B cell (primary cell): Measurements from ENCODE around the gene CBX8. TPM values are rescaled to one million over a fixed set of nuclear protein-coding genes. Genes with fewer than 3 reads are reported as not detected.
"Not testable (repeated sequence)": the region's sequence is repeated elsewhere in the genome, so short reads cannot be mapped to it uniquely, and the experiment has no call there.

Experiments
- ATAC-seq: fragments of 200-7000 bp; cut with Tn5 transposase; one replicate; pipeline ENCODE4 v1.10.0; 2021; ENCODE audit warnings: low read depth, mild to moderate bottlenecking, moderate number of reproducible peaks, moderate library complexity
- CTCF ChIA-PET: fragments of 350-600 bp; sonication (Branson Sonifier 250); formaldehyde crosslinking; loops from one replicate; lab custom pipeline; 2021; ENCODE audit warnings: antibody characterized with exemption, inconsistent platforms; lab: Charles Lee
- POLR2A ChIA-PET: fragments of 350-600 bp; sonication (Branson Sonifier 250); formaldehyde crosslinking; loops from one replicate; lab custom pipeline; 2021; ENCODE audit warnings: antibody characterized with exemption; lab: Charles Lee
- DNase-seq: peaks from one replicate; pipeline ENCODE4 v3.0.0; 2013
- H2AFZ ChIP-seq: 2 replicates; pipeline ENCODE4 v1.6.1; 2012; ENCODE audit warnings: mild to moderate bottlenecking, low read depth, low read length; ENCODE audit not compliant: insufficient read depth, poor library complexity, severe bottlenecking
- H3K27ac ChIP-seq, 2 donors: 1 replicate in 1 of 2; 2 replicates in 1 of 2; pipeline ENCODE4 v1.5.1; 2012 to 2013; ENCODE audit warnings: low read length in 2 of 2, mild to moderate bottlenecking in 2 of 2, moderate library complexity in 1 of 2
- H3K27me3 ChIP-seq, 4 experiments: fragments of 200-600 bp in 1 of 4; sonication (generic) in 1 of 4; replicated peaks in 1 of 4; 1 replicate in 2 of 4; 2 replicates in 2 of 4; pipeline versions ENCODE4 v1.6.1 to v1.7.0; 2013 to 2016; ENCODE audit warnings: low read length in 3 of 4, mild to moderate bottlenecking in 2 of 4, mixed read lengths in 1 of 4, moderate library complexity in 1 of 4; ENCODE audit not compliant: insufficient read depth in 4 of 4, control insufficient read depth in 3 of 4; ENCODE audit errors: control extremely low read depth in 1 of 4
- H3K36me3 ChIP-seq, 2 experiments: replicated peaks in 1 of 2; 1 replicate in 1 of 2; 2 replicates in 1 of 2; pipeline versions ENCODE4 v1.6.1 to v1.7.1; 2013; ENCODE audit warnings: low read length in 1 of 2; ENCODE audit not compliant: insufficient read depth in 2 of 2, control insufficient read depth in 1 of 2; ENCODE audit errors: control extremely low read depth in 1 of 2, extremely low read depth in 1 of 2
- H3K4me1 ChIP-seq, 2 donors: fragments of 200-600 bp in 1 of 2; sonication (generic) in 1 of 2; 1 replicate in 1 of 2; 2 replicates in 1 of 2; pipeline versions ENCODE4 v1.5.1 to v1.6.1; 2013 to 2017; ENCODE audit warnings: low read length in 2 of 2; ENCODE audit not compliant: control insufficient read depth in 2 of 2, insufficient read depth in 2 of 2
- H3K4me2 ChIP-seq: replicated peaks from 2 replicates; pipeline ENCODE3; 2012; ENCODE audit warnings: mild to moderate bottlenecking, low read depth, low read length; ENCODE audit not compliant: poor library complexity, severe bottlenecking
- H3K4me3 ChIP-seq, 5 experiments: fragments of 200-600 bp in 1 of 5; sonication (generic) in 1 of 5; 1 replicate in 3 of 5; 2 replicates in 2 of 5; pipeline versions ENCODE4 v1.5.1 to v1.7.0; 2011 to 2016; ENCODE audit warnings: low read length in 4 of 5, mild to moderate bottlenecking in 4 of 5, low read depth in 2 of 5, control low read depth in 1 of 5, moderate library complexity in 1 of 5; ENCODE audit not compliant: insufficient read depth in 1 of 5; ENCODE audit errors: control extremely low read depth in 1 of 5, extremely low read depth in 1 of 5
- H3K79me2 ChIP-seq: fragments of 200-600 bp; sonication (generic); one replicate; pipeline ENCODE4 v1.6.0; 2016; ENCODE audit warnings: low read length; ENCODE audit not compliant: control insufficient read depth, insufficient read depth
- H3K9ac ChIP-seq: fragments of 200-600 bp; sonication (generic); 2 replicates; pipeline ENCODE4 v1.6.1; 2017; ENCODE audit warnings: mild to moderate bottlenecking, low read length, moderate library complexity
- H3K9me3 ChIP-seq, 3 donors: one replicate each; pipeline versions ENCODE4 v1.6.1 to v1.7.1; 2013; ENCODE audit warnings: low read length in 2 of 3; ENCODE audit not compliant: control insufficient read depth in 2 of 3, insufficient read depth in 1 of 3; ENCODE audit errors: control extremely low read depth in 1 of 3
- H4K20me1 ChIP-seq: 2 replicates; pipeline ENCODE4 v1.6.0; 2012; ENCODE audit warnings: mild to moderate bottlenecking, low read length; ENCODE audit not compliant: insufficient read depth, control insufficient read depth, poor library complexity, severe bottlenecking
- H3K27ac Mint-ChIP-seq: one replicate; pipeline ENCODE4 v1.8.0; 2021; ENCODE audit warnings: mixed read lengths
- H3K27me3 Mint-ChIP-seq: one replicate; pipeline ENCODE4 v1.8.0; 2021; ENCODE audit warnings: mixed read lengths
- H3K4me1 Mint-ChIP-seq: one replicate; pipeline ENCODE4 v1.8.0; 2021; ENCODE audit warnings: mixed read lengths
- H3K4me3 Mint-ChIP-seq: one replicate; pipeline ENCODE4 v1.8.0; 2021; ENCODE audit warnings: mixed read lengths
- H3K9me3 Mint-ChIP-seq: one replicate; pipeline ENCODE4 v1.8.0; 2022; ENCODE audit warnings: mixed read lengths; ENCODE audit not compliant: insufficient read depth
- WGBS: methylation state at CpG from one replicate; pipeline ENCODE4 v1.1.5; 2013; ENCODE audit warnings: missing lambda C conversion rate; ENCODE audit not compliant: insufficient coverage; 5-methylcytosine and 5-hydroxymethylcytosine counted together
- intact Hi-C: fragments of 100-400 bp; cut with micrococcal nuclease; formaldehyde crosslinking; loops from one replicate; pipeline ENCODE4 v1.10.0; 2022
- polyA plus RNA-seq: library from polyadenylated mRNA; depleted of rRNA; stranded (reverse); fragments of >200 nt; gene quantifications from 2 replicates; pipeline ENCODE4 v1.2.3, GENCODE V29; 2012
- total RNA-seq, 2 donors: library from RNA; stranded (reverse); fragments of 120-200 nt in 1 of 2; gene quantifications; 1 replicate in 1 of 2; 2 replicates in 1 of 2; pipeline versions ENCODE4 v1.2.3 to v1.2.4, GENCODE V29; 2013 to 2022
- TF ChIP-seq, protein P1 (sequence below): fragments of 200-600 bp; IDR thresholded peaks from one replicate; pipeline ENCODE4 v1.8.0; 2022; ENCODE audit warnings: antibody characterized with exemption, mild to moderate bottlenecking

Gene CBX8
- total and polyA plus RNA-seq, 2 donors (not counting 1 experiment from before 2014, with no cell fraction given): 0.31 to 6.8 TPM

- CTCF ChIA-PET: interaction anchor here (1.2 kb wide), 1 partner anchor 15 kb away, joined by 4 read pairs; no protein-coding TSS in a partner anchor
- DNase-seq (no peak), ATAC-seq (no peak)
- POLR2A ChIA-PET: no interaction called here
- Histone ChIP-seq H3K27ac (no peak overlapping the region), H3K36me3 (no peaks in the 10 kb centered on the region), H2AFZ (no peak overlapping the region), H3K27me3 (peaks cover 0 to 31% (median 1%) of the 10 kb centered on the region in 4 experiments), H3K4me1 (peaks cover under 1 to 2% of the 10 kb centered on the region in 2 donors), H3K4me3 (no peak overlapping the region), H3K9ac (no peak overlapping the region), H4K20me1 (no peaks in the 10 kb centered on the region), H3K4me2 (no peak overlapping the region), H3K9me3 (no peaks in the 10 kb centered on the region), H3K79me2 (no peaks in the 10 kb centered on the region)
- 97% methylated on average over 11 of the region's 15 CpGs for WGBS
- Mint-ChIP-seq H3K4me3 (no peak overlapping the region), H3K27ac (no peak overlapping the region), H3K27me3 (peaks cover 24% of the 10 kb centered on the region), H3K4me1 (no peaks in the 10 kb centered on the region), H3K9me3 (no peaks in the 10 kb centered on the region)
- TF ChIP-seq, protein P1, sequence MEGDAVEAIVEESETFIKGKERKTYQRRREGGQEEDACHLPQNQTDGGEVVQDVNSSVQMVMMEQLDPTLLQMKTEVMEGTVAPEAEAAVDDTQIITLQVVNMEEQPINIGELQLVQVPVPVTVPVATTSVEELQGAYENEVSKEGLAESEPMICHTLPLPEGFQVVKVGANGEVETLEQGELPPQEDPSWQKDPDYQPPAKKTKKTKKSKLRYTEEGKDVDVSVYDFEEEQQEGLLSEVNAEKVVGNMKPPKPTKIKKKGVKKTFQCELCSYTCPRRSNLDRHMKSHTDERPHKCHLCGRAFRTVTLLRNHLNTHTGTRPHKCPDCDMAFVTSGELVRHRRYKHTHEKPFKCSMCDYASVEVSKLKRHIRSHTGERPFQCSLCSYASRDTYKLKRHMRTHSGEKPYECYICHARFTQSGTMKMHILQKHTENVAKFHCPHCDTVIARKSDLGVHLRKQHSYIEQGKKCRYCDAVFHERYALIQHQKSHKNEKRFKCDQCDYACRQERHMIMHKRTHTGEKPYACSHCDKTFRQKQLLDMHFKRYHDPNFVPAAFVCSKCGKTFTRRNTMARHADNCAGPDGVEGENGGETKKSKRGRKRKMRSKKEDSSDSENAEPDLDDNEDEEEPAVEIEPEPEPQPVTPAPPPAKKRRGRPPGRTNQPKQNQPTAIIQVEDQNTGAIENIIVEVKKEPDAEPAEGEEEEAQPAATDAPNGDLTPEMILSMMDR: no peak
- intact Hi-C loops: no loop called here
Measured at GRCh38 chr17:79757140-79757745, 39.6 kb downstream of the CBX8 start.

GRCh38 chr17:79755591-79755990 lies 41.3 kb downstream of the CBX8 start:
- ChIA-PET CTCF (interaction anchor here (1.1 to 1.3 kb wide), 2 partner anchors 9 to 13 kb away, joined by 4 read pairs; no protein-coding TSS in a partner anchor), POLR2A (no interaction called here)
- no peak overlapping the region for H3K4me3 ChIP-seq
- TF ChIP-seq, protein P1: no peak
- peaks cover 0 to 47% (median 9%) of the 10 kb centered on the region in 4 experiments for H3K27me3 ChIP-seq
- H2AFZ ChIP-seq: no peak overlapping the region
- H3K4me2 ChIP-seq: no peak overlapping the region
- H3K9me3 ChIP-seq: peaks cover 0 to 6% (median 0%) of the 10 kb centered on the region in 3 donors
- H3K9ac ChIP-seq: no peak overlapping the region
- intact Hi-C loops: no loop called here
- no peak overlapping the region for H3K27ac Mint-ChIP-seq
- H4K20me1 ChIP-seq: no peaks in the 10 kb centered on the region
- ATAC-seq: no peak
- DNase-seq: no peak
- peaks cover 35% of the 10 kb centered on the region for H3K27me3 Mint-ChIP-seq
- no peaks in the 10 kb centered on the region for H3K9me3 Mint-ChIP-seq
- WGBS: 91% methylated on average over 14 of the region's 14 CpGs
- H3K4me3 Mint-ChIP-seq: no peak overlapping the region
- peaks cover 3 to 4% of the 10 kb centered on the region in 2 donors for H3K4me1 ChIP-seq
- H3K79me2 ChIP-seq: no peaks in the 10 kb centered on the region
- peaks cover 4% of the 10 kb centered on the region for H3K4me1 Mint-ChIP-seq
- H3K27ac ChIP-seq: no peak overlapping the region
- no peaks in the 10 kb centered on the region for H3K36me3 ChIP-seq

GRCh38 chr17:79754903-79755302 lies 42.0 kb downstream of the CBX8 start:
- H3K4me3 Mint-ChIP-seq, H3K4me2 ChIP-seq, H3K79me2 ChIP-seq, H3K4me1 ChIP-seq, H3K9ac ChIP-seq, H3K27ac Mint-ChIP-seq, H3K4me1 Mint-ChIP-seq, DNase-seq, H3K9me3 ChIP-seq, H4K20me1 ChIP-seq, intact Hi-C loops, POLR2A ChIA-PET, H3K27ac ChIP-seq, ATAC-seq, H3K4me3 ChIP-seq, H3K36me3 ChIP-seq, H2AFZ ChIP-seq, H3K9me3 Mint-ChIP-seq: not testable (repeated sequence)
- CTCF ChIA-PET: interaction anchor here (1.1 to 1.3 kb wide), 2 partner anchors 9 to 12 kb away, joined by 4 read pairs; no protein-coding TSS in a partner anchor
- peaks cover 0 to 49% (median 10%) of the 10 kb centered on the region in 4 experiments for H3K27me3 ChIP-seq
- H3K27me3 Mint-ChIP-seq: peaks cover 38% of the 10 kb centered on the region
- WGBS: 89% methylated on average over 6 of the region's 9 CpGs
